Progenitor cell of endocrine pancreas (in vitro differentiated cells): Measurements from ENCODE around the gene EBF4. TPM values are rescaled to one million over a fixed set of nuclear protein-coding genes. Genes with fewer than 3 reads are reported as not detected.

Experiments
- DNase-seq: peaks from one replicate; pipeline ENCODE4 v3.0.0; 2021; ENCODE audit warnings: low spot score; ENCODE audit not compliant: unreplicated experiment
- H3K27ac Mint-ChIP-seq: 2 replicates; pipeline ENCODE4 v1.8.0; 2021; ENCODE audit warnings: mild to moderate bottlenecking, moderate library complexity, mixed read lengths
- H3K27me3 Mint-ChIP-seq: 2 replicates; pipeline ENCODE4 v1.8.0; 2021; ENCODE audit warnings: mixed read lengths
- H3K36me3 Mint-ChIP-seq: 2 replicates; pipeline ENCODE4 v1.8.0; 2022; ENCODE audit warnings: mixed read lengths; ENCODE audit not compliant: insufficient read depth
- H3K4me1 Mint-ChIP-seq: 2 replicates; pipeline ENCODE4 v1.8.0; 2021; ENCODE audit warnings: low read depth, mixed read lengths
- H3K4me3 Mint-ChIP-seq: 2 replicates; pipeline ENCODE4 v1.8.0; 2021; ENCODE audit warnings: low read depth, mild to moderate bottlenecking, moderate library complexity, mixed read lengths
- H3K9me3 Mint-ChIP-seq: 2 replicates; pipeline ENCODE4 v1.8.0; 2021; ENCODE audit warnings: low read depth, mixed read lengths
- CTCF ChIP-seq: fragments of 200-600 bp; sonication (generic); IDR thresholded peaks from one replicate; pipeline ENCODE4 v1.5.0; 2021; ENCODE audit warnings: antibody characterized with exemption, mild to moderate bottlenecking; ENCODE audit not compliant: unreplicated experiment
- total RNA-seq: library from RNA; stranded (reverse); gene quantifications from 2 replicates; pipeline ENCODE4 v1.2.1, GENCODE V29; 2021

EBF4 gene
- total RNA-seq, 1 donor from 2014 or later = 63.8 TPM

GRCh38 chr20:2753461-2754040, 61.0 kb downstream of the EBF4 start:
- no peak overlapping the region for H3K4me3 Mint-ChIP-seq
- TF ChIP-seq CTCF = no peak
- no peaks in the 10 kb centered on the region for H3K9me3 Mint-ChIP-seq
- peaks cover 13% of the 10 kb centered on the region for H3K4me1 Mint-ChIP-seq
- peaks cover 2% of the 10 kb centered on the region for H3K36me3 Mint-ChIP-seq
- no peak overlapping the region for H3K27ac Mint-ChIP-seq
- no peak for DNase-seq
- peaks cover 62% of the 10 kb centered on the region for H3K27me3 Mint-ChIP-seq

GRCh38 chr20:2754424-2754823, 61.8 kb downstream of the EBF4 start:
- no peak overlapping the region for H3K27ac Mint-ChIP-seq
- H3K9me3 Mint-ChIP-seq = no peaks in the 10 kb centered on the region
- peaks cover 56% of the 10 kb centered on the region for H3K27me3 Mint-ChIP-seq
- no peak overlapping the region for H3K4me3 Mint-ChIP-seq
- H3K4me1 Mint-ChIP-seq = peaks cover 13% of the 10 kb centered on the region
- H3K36me3 Mint-ChIP-seq = peaks cover 2% of the 10 kb centered on the region
- DNase-seq = no peak
- no peak for TF ChIP-seq CTCF

GRCh38 chr20:2755451-2756055, 63.0 kb downstream of the EBF4 start:
- no peaks in the 10 kb centered on the region for H3K9me3 Mint-ChIP-seq
- H3K4me1 Mint-ChIP-seq = peaks cover 9% of the 10 kb centered on the region
- H3K4me3 Mint-ChIP-seq = no peak overlapping the region
- peaks cover 2% of the 10 kb centered on the region for H3K36me3 Mint-ChIP-seq
- H3K27me3 Mint-ChIP-seq = peaks cover 45% of the 10 kb centered on the region
- no peak for TF ChIP-seq CTCF
- no peak for DNase-seq
- H3K27ac Mint-ChIP-seq = no peak overlapping the region

- peaks cover 4% of the 10 kb centered on the region for H3K4me1 Mint-ChIP-seq
- H3K27ac Mint-ChIP-seq = no peak overlapping the region
- peaks cover 43% of the 10 kb centered on the region for H3K27me3 Mint-ChIP-seq
- H3K4me3 Mint-ChIP-seq = no peak overlapping the region
- TF ChIP-seq CTCF = peak; percentile 74
- no peak for DNase-seq
- H3K36me3 Mint-ChIP-seq = peaks cover 2% of the 10 kb centered on the region
- no peaks in the 10 kb centered on the region for H3K9me3 Mint-ChIP-seq
Measured at GRCh38 chr20:2756056-2756611, 63.6 kb downstream of the EBF4 start.

GRCh38 chr20:2757001-2757400, 64.4 kb downstream of the EBF4 start:
- Mint-ChIP-seq H3K27ac (no peak overlapping the region), H3K9me3 (no peaks in the 10 kb centered on the region), H3K36me3 (peaks cover 2% of the 10 kb centered on the region), H3K27me3 (peaks cover 41% of the 10 kb centered on the region), H3K4me1 (peaks cover 4% of the 10 kb centered on the region), H3K4me3 (no peak overlapping the region)
- no peak for DNase-seq
- TF ChIP-seq CTCF = no peak
